ENCODE measurements around the gene LCT.
"Not testable (repeated sequence)": the region's sequence is repeated elsewhere in the genome, so short reads cannot be mapped to it uniquely, and the experiment has no call there.

The LCT gene

GRCh38 chr2:135836596-135837270, at the start of gene LCT:
Gene LCT (minus strand): TSS chr2:135837184. CDS start chr2:135837169, 15 bp downstream.
- DNase-seq (ENCODE audit: low spot score) = no peak

DNA sequence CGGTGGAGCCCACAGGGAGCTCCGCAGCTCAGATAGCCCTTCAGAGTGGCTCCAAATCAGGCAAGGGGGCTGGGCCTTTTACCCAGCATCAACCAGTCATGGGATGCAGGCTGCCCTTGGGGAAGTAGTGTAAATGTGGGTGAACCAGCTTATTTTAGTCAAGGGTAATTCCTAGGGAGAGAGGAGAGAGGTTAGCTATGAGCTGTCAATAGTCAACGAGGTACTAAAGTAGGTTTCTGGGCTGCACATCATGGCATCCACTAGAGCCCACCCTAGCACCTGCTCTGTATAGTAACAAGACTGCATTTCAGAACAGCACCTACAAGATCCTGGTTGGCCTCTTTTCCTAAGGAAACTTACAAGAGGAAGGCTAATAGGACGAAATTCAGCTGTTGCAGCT, 48.7 kb upstream of the LCT start:
- DNase-seq (ENCODE audit: low spot score) = no peak

DNA sequence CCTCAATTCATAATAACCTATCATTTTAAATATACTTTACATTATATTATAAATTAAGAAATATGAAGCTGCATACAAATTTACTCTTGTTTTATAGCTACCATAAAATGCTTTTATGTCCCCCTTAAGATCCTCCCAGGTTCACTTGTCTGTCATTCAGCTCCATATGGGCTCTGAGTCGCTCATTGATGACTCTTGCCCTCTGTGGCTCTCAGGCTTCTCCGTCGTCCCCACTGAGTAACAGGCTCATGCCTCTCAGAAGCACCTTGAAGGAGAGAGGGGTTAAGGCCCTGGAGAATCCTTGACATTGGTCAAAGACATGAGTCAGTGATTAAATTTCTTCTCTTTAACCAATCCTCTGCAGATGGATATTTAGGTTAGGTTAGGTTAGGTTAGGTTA, 45.4 kb upstream of the LCT start:
- DNase-seq (ENCODE audit: low spot score) = no peak

GRCh38 chr2:135876770-135877169, 39.8 kb upstream of the LCT start:
- DNase-seq (ENCODE audit: low spot score) = not testable (repeated sequence)

DNA sequence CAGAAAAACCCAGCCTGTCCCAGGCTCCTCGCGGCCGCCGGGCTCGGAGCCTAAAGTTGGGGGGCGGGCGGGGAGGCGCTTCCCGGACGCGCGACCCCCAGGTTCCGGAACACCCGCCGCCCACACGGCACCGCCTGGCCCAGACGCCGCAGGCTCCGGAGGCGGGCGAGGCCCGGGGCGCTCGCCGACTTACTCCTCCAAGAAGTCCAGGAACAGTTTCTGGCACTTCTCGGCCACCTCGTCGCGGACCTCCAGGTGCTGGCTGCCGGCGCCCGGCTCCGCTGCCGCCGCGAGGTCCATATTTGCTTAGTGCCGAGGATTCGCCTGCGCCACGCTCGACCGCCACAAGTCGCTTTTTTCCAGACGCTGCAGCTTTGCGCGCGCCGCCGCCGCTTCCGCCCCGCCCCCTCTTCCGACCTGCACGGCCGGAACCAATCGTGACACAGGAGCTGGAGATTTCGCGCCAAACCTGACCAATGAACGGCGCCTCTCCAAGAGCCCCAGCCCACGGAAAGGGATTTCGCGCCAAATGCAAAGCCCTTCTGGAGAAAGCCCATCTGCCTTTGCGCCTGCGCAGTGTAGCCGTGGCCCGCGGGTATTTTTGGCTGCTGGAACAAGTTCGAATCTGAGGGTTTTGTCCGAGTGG, 39.2 kb upstream of the LCT start, which contains the start of gene MCM6:
MCM6 (minus strand) TSS at position 378 of the 646 bp plus-strand sequence; CDS start at position 300, 78 bp downstream.
- peak; percentile 98 for DNase-seq (ENCODE audit: low spot score)

DNA sequence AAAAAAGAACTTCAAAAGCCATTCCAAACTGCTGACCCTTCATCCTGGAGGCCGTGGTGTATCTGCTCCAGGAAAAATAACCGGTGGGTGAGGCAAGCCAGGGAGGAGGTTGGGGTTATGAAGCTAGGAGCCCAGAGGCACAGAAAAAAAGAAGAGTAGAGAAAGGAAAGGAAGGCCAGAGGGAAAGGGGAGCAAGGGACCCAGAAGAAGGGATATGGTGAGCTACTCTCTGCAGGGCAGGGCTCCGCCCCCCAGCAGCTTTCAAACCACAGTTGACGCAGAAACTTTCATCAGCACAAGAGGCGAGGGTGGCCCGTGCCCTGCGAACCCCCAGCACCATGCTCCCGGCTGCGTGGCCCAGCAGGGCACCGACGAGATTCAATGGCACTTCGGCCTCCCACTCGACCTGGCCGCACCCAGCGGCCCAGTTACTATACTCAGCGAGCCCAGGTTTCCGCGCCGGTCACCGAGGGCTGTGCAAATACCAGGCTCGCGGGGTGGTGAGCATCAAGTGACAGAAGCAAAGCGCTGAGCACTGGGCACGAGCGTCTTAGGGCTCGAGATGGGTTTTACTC, 38.6 kb upstream of the LCT start:
- DNase-seq (ENCODE audit: low spot score) = peak; percentile 56

GRCh38 chr2:135874777-135875365, 37.9 kb upstream of the LCT start:
- no peak for DNase-seq (ENCODE audit: low spot score)

DNA sequence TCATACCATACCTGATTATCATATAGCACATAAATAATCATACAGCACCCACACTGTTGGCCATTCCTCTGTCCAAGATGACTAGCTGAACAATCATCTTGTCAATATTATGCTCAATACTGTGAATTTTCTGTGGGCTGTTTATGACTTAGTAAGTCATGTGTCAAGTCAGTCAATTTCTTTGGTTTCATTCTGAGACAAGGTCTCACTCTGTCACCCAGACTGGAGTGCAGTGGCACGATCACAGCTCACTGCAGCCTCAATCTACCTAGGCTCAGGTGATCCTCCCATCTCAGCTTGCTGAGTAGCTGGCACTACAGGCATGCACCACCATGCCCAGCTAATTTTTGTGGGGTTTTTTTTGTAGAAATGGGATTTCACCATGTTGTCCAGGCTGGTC, 33.6 kb upstream of the LCT start:
- no peak for DNase-seq (ENCODE audit: low spot score)

- no peak for DNase-seq (ENCODE audit: low spot score)
Measured at GRCh38 chr2:135863233-135863632, 26.2 kb upstream of the LCT start.

GRCh38 chr2:135862718-135863117, 25.7 kb upstream of the LCT start:
- DNase-seq (ENCODE audit: low spot score) = no peak

DNA sequence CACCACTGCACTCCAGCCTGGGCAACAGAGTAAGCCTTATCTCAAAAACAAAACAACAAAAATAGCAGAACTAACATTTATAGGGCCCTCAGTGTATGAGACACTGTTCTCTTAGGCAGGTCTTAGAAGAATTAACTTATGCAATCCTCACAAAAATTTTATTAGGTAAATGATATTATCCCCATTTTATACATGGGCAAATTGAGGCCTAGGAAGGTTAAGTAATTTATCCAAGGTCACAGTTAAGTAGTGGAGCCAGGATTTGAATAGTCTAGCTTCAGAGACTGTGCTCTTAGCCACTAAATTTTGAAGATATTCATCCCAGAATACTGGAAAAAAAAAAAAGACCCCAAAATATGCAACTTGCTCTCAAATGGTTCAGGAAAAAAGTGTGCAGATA, 16.4 kb upstream of the LCT start:
- no peak for DNase-seq (ENCODE audit: low spot score)

- DNase-seq (ENCODE audit: low spot score) = no peak
Measured at GRCh38 chr2:135851858-135852257, 14.9 kb upstream of the LCT start.

DNA sequence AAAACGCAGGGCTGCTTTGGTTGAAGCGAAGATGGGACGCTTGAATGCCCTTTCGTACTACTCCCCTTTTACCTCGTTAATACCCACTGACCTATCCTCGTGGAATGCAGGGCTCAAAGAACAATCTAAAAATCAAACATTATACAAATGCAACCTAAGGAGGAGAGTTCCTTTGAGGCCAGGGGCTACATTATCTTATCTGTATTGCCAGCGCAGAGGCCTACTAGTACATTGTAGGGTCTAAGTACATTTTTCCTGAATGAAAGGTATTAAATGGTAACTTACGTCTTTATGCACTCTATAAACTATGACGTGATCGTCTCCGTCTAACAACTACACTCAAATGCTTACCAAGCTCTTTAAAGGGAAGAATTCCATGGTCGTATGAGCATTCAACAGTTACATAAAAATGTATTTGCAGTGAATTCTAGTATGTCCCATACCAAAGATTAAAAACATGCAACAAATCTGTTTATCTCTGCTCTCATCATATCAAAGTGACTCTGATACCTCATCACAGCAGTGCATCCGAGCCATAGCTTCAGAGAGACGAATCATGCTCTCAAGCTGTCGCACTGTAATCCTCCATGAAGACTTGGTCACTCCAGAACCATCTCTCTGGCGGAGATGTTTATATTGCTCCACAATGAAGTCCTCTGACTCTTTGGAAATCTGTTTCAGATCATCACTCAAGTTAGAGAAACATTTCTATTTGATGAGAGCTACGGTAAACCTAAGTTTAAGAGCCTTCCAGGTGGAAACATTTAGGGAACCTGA, 14.1 kb upstream of the LCT start:
- DNase-seq (ENCODE audit: low spot score) = no peak

GRCh38 chr2:135849087-135849486, 12.1 kb upstream of the LCT start:
- DNase-seq (ENCODE audit: low spot score) = no peak

DNA sequence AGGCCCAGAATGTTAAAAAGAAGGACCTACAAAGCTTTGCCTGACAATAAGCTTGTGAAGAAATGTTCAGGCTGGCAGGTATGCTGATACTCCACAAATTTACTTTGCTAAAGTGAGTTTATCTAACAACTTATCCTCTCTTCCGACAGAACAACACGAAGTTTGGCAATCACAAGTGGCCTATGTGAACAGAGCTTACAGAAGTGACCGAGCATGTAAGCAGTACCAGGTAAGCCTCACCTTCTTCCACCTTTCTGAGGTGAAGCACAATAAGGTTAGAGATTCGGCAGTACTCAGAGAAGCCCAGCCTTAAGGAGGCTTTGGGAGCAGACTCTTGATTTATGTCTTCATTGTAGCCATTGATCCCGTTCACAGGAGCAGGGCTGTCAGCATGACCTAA, 9.0 kb upstream of the LCT start:
- no peak for DNase-seq (ENCODE audit: low spot score)

GRCh38 chr2:135845257-135845656, 8.3 kb upstream of the LCT start:
- no peak for DNase-seq (ENCODE audit: low spot score)

- DNase-seq (ENCODE audit: low spot score) = no peak
Measured at GRCh38 chr2:135844301-135844895, 7.4 kb upstream of the LCT start.

DNA sequence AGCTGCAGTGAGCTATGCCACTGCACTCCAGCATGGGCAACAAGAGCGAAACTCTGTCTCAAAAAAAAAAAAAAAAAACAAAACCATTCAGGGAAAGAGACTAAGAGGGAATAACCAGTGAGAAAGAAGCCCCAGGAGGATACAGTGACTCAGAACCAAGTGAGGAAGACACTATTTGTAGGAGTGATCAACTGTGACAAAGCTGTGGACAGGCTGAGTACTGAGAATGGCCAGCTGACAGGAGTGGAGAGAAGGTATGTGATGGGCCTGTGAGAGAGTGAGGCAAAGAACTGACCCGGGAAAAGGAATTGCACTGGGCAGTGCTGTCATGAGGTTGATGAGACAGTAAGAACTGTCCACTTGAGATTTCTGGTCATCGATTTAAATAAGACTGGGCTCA, 6.7 kb upstream of the LCT start:
- DNase-seq (ENCODE audit: low spot score) = no peak

- no peak for DNase-seq (ENCODE audit: low spot score)
Measured at GRCh38 chr2:135840601-135841000, 3.6 kb upstream of the LCT start.

DNA sequence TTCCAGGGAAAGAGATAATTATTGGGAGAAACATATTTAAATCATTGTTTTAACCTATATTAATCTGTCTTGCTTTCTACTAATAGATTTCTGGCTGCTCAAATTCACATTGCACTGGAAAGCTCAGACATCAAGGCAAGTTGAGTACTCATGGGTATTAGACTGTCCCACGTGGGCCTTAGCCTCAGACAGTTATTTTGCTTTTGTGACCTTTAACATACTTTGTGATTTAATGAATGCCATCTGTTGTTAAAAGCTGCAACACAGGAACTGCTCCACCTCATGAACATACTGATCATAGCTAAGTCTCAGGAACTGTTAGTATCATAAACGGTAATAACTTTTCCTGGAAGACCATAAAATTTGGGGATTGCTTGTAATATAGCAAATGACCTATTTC, 2.7 kb upstream of the LCT start:
- DNase-seq (ENCODE audit: low spot score) = no peak

DNA sequence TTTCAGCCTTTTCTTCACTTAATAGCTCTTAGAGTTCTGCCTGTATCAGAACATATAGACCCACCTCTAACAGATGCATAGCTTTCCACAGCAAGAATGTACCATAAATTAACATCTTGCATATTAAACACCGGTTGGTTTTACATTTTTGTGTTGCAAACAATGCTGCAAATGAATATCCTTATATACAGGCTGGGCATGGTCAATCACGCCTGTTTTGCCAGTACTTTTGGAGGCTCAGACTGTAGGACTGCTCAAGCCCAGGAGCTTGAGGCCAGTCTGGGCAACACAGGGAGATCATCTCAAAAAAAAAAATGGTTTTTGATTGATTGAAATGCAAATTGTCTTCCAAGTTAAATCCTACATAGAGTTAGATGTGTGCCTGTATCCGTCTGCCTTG, 1.5 kb upstream of the LCT start:
- no peak for DNase-seq (ENCODE audit: low spot score)

DNA sequence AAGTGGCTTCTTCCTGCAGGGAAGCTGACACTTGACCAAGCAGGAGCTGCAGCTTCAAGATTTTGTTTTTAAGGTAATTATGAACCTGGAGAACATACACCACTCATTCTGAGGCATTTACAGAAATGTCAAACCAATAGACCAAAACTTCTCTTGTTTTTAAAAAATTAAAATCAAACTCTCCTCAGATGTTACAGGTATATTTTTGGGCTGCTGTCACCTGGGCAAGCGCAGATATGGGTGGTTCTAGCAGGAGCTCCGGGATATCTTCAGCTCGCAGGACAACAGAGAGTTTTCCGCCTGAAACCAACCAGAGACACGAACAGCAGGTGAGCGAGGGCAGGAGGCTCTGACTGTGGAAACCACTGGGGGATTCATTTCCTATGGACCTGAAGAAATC, 4.1 kb downstream of the LCT start:
- no peak for DNase-seq (ENCODE audit: low spot score)

Data from iPS-NIHi11 (cell line).